HepG2 (cell line): ENCODE results near the gene RAET1E. TPM values are rescaled to one million over a fixed set of nuclear protein-coding genes. Genes with fewer than 3 reads are reported as not detected.

Source experiments
- ATAC-seq: fragments of 200-7000 bp; cut with Tn5 transposase; 3 replicates; pipeline ENCODE4 v1.9.1; 2020; ENCODE audit warnings: mild to moderate bottlenecking, moderate library complexity
- BruUV-seq: library from RNA; stranded (reverse); fragments of 400-500 nt; replicated peaks from 2 replicates; lab custom pipeline; 2021; lab: Mats Ljungman, UMichigan
- CTCF ChIA-PET: fragments of 300-600 bp; formaldehyde crosslinking; extraction: SDS; loops from one replicate; lab custom pipeline; 2021; ENCODE audit warnings: low total read pairs, inconsistent platforms, low intra/inter-chr PET ratio; lab: Yijun Ruan, JAX
- POLR2A ChIA-PET: fragments of 350-600 bp; sonication (Branson Sonifier 250); formaldehyde crosslinking; loops from one replicate; lab custom pipeline; 2020; ENCODE audit warnings: antibody characterized with exemption, inconsistent platforms; lab: Yijun Ruan, JAX
- DNase-seq: peaks from one replicate; pipeline ENCODE4 v3.0.0-alpha.2; 2015; ENCODE audit warnings: low spot score
- FAIRE-seq: peaks from 3 replicates; lab custom pipeline; 2011; peaks lifted over from hg19 to GRCh38; lab: Jason Lieb, UNC
- H2AFZ ChIP-seq: one replicate; pipeline ENCODE4 v1.6.1; 2011; ENCODE audit warnings: low read length, inconsistent platforms
- H3K27ac ChIP-seq: fragments of 300-600 bp; 3 replicates; pipeline ENCODE4 v1.8.0; 2011; ENCODE audit warnings: mixed run types, mild to moderate bottlenecking, mixed read lengths, low read length, inconsistent platforms; ENCODE audit not compliant: insufficient read depth; ENCODE audit errors: extremely low read length
- H3K27me3 ChIP-seq, 2 experiments: fragments of 200-600 bp in 1 of 2; 2 replicates in 1 of 2; 3 replicates in 1 of 2; pipeline versions ENCODE4 v1.6.0 to v1.8.0; 2011; ENCODE audit warnings: low read length in 2 of 2, mild to moderate bottlenecking in 2 of 2, moderate library complexity in 2 of 2, inconsistent platforms in 1 of 2; ENCODE audit not compliant: insufficient read depth in 2 of 2, control insufficient read depth in 1 of 2
- H3K36me3 ChIP-seq, 2 experiments: fragments of 200-600 bp in 1 of 2; replicated peaks in 1 of 2; 2 replicates in 1 of 2; 3 replicates in 1 of 2; pipeline versions ENCODE4 v1.5.1 to v1.8.0; 2011; ENCODE audit warnings: low read length in 2 of 2, inconsistent platforms in 1 of 2; ENCODE audit not compliant: insufficient read depth in 2 of 2, control insufficient read depth in 1 of 2
- H3K4me1 ChIP-seq: 2 replicates; pipeline ENCODE4 v1.5.1; 2012; ENCODE audit warnings: low read length, inconsistent platforms; ENCODE audit not compliant: insufficient read depth
- H3K4me2 ChIP-seq: 2 replicates; pipeline ENCODE4 v1.6.0; 2011; ENCODE audit warnings: low read depth, low read length, inconsistent platforms
- H3K4me3 ChIP-seq, 3 experiments: fragments of 200-600 bp in 1 of 3; sonication (generic), shearing (Covaris generic) in 1 of 3; replicated peaks in 1 of 3; 2 replicates each; pipeline ENCODE4 v1.5.1; 2011 to 2016; ENCODE audit warnings: low read length in 3 of 3, inconsistent platforms in 2 of 3, low read depth in 2 of 3, mild to moderate bottlenecking in 2 of 3, control low read depth in 1 of 3, mixed read lengths in 1 of 3; ENCODE audit not compliant: insufficient read depth in 1 of 3
- H3K79me2 ChIP-seq: one replicate; pipeline ENCODE4 v1.6.1; 2011; ENCODE audit warnings: low read length, inconsistent platforms; ENCODE audit not compliant: insufficient read depth
- H3K9ac ChIP-seq: 2 replicates; pipeline ENCODE4 v1.6.0; 2011; ENCODE audit warnings: mild to moderate bottlenecking, low read depth, low read length, inconsistent platforms; ENCODE audit not compliant: insufficient read depth
- H3K9me3 ChIP-seq: 2 replicates; pipeline ENCODE4 v1.5.1; 2012; ENCODE audit warnings: mild to moderate bottlenecking, low read length
- H4K20me1 ChIP-seq: 2 replicates; pipeline ENCODE4 v1.6.0; 2011; ENCODE audit warnings: inconsistent platforms, mild to moderate bottlenecking, low read length, moderate library complexity; ENCODE audit not compliant: insufficient read depth
- CHD2 ChIP-seq: IDR thresholded peaks from 2 replicates; pipeline ENCODE4 v1.6.1; 2011; ENCODE audit warnings: low read depth, low read length, improper control_type of control experiment
- KLF16 ChIP-seq, 2 experiments: sonication (generic) in 1 of 2; formaldehyde crosslinking in 1 of 2; IDR thresholded peaks; 2 replicates each; pipeline versions ENCODE4 v1.6.1 to v1.8.0; 2016 to 2023; ENCODE audit warnings: missing genetic modification reagents in 2 of 2, missing compliant biosample characterization in 1 of 2
- NCOR1 ChIP-seq: fragments of 200-600 bp; sonication (generic); IDR thresholded peaks from 2 replicates; pipeline ENCODE4 v1.7.0; 2017; ENCODE audit warnings: antibody characterized with exemption, low read length, borderline replicate concordance
- POLR2A ChIP-seq, 2 experiments: IDR thresholded peaks; 2 replicates each; pipeline ENCODE4 v1.6.1; 2011; ENCODE audit warnings: low read depth in 2 of 2, low read length in 2 of 2, mild to moderate bottlenecking in 1 of 2, moderate library complexity in 1 of 2; ENCODE audit not compliant: insufficient read depth in 1 of 2
- RFXANK ChIP-seq: IDR thresholded peaks from 2 replicates; pipeline ENCODE4 v1.6.1; 2016
- ZMYM4 ChIP-seq: sonication (generic); formaldehyde crosslinking; IDR thresholded peaks from 2 replicates; pipeline ENCODE4 v1.8.1; 2023; ENCODE audit warnings: mild to moderate bottlenecking, missing genetic modification reagents
- ZNF207 ChIP-seq: fragments of 450-650 bp; IDR thresholded peaks from 2 replicates; pipeline ENCODE4 v1.6.1; 2016; ENCODE audit warnings: antibody characterized with exemption, borderline replicate concordance
- ZNF253 ChIP-seq: sonication (generic); formaldehyde crosslinking; IDR thresholded peaks from 2 replicates; pipeline ENCODE4 v1.8.0; 2022; ENCODE audit warnings: mild to moderate bottlenecking, missing genetic modification reagents, borderline replicate concordance
- ZNF615 ChIP-seq: sonication (generic); formaldehyde crosslinking; IDR thresholded peaks from 2 replicates; pipeline ENCODE4 v1.5.0; 2020; ENCODE audit warnings: mild to moderate bottlenecking, missing genetic modification reagents, borderline replicate concordance
- ZNF7 ChIP-seq: IDR thresholded peaks from 2 replicates; pipeline ENCODE4 v1.6.1; 2016; ENCODE audit warnings: missing biosample characterization, missing genetic modification reagents
- ZNF790 ChIP-seq: sonication (generic); formaldehyde crosslinking; IDR thresholded peaks from 2 replicates; pipeline ENCODE4 v1.8.0; 2022; ENCODE audit warnings: missing genetic modification reagents, mild to moderate bottlenecking, borderline replicate concordance
- ZSCAN31 ChIP-seq: sonication (generic); formaldehyde crosslinking; IDR thresholded peaks from 2 replicates; pipeline ENCODE4 v1.5.0; 2020; ENCODE audit warnings: low read depth, mild to moderate bottlenecking, missing genetic modification reagents
- WGBS: methylation state at CpG from one replicate; pipeline ENCODE4 v1.1.6; 2017; ENCODE audit warnings: low lambda C conversion rate; 5-methylcytosine and 5-hydroxymethylcytosine counted together
- in situ Hi-C: cut with HindIII; loops from 2 replicates; pipeline ENCODE4 v1.10.0; 2017; ENCODE audit warnings: low pct_unique_long_range_greater_than_20kb; ENCODE audit not compliant: extremely low pct_ligation_motif_present
- intact Hi-C: fragments of 100-400 bp; cut with micrococcal nuclease; formaldehyde crosslinking; loops from one replicate; pipeline ENCODE4 v1.10.0; 2022; ENCODE audit not compliant: unreplicated experiment
- polyA plus RNA-seq, 8 experiments: library from polyadenylated mRNA; depleted of rRNA in 3 of 8; stranded (reverse) in 7 of 8; unstranded in 1 of 8; fragments of >200 nt; fragmentation: Illumina TruSeq in 4 of 8; extraction: Trizol in 4 of 8; gene quantifications; 2 replicates each; pipeline versions ENCODE4 v1.2.1 to v1.2.3, GENCODE V29; 2011 to 2016; ENCODE audit warnings: low read depth in 4 of 8, missing spikeins in 1 of 8, mixed read lengths in 1 of 8; ENCODE audit not compliant: insufficient read depth in 1 of 8
- total RNA-seq, 5 experiments: library from RNA; depleted of rRNA; stranded (reverse); fragments of >200 nt; fragmentation: Illumina TruSeq; extraction: Trizol; gene quantifications; 2 replicates each; pipeline ENCODE4 v1.2.3, GENCODE V29; 2016; ENCODE audit warnings: low read depth in 1 of 5
- TF ChIP-seq, protein P1 (sequence below): IDR thresholded peaks from 2 replicates; pipeline ENCODE4 v1.6.1; 2012; ENCODE audit warnings: low read depth, low read length, improper control_type of control experiment
- TF ChIP-seq, protein P2 (sequence below): sonication (generic); formaldehyde crosslinking; IDR thresholded peaks from 2 replicates; pipeline ENCODE4 v1.4.0; 2020; ENCODE audit warnings: mild to moderate bottlenecking, missing genetic modification reagents, borderline replicate concordance
- TF ChIP-seq, protein P3 (sequence below): IDR thresholded peaks from 2 replicates; pipeline ENCODE4 v1.6.1; 2012; ENCODE audit warnings: inconsistent platforms

The RAET1E gene
- total and polyA plus RNA-seq, 2 of the 13 experiments (the other 11 are each of a cell fraction or from before 2014, with no cell fraction given) = not detected

DNA sequence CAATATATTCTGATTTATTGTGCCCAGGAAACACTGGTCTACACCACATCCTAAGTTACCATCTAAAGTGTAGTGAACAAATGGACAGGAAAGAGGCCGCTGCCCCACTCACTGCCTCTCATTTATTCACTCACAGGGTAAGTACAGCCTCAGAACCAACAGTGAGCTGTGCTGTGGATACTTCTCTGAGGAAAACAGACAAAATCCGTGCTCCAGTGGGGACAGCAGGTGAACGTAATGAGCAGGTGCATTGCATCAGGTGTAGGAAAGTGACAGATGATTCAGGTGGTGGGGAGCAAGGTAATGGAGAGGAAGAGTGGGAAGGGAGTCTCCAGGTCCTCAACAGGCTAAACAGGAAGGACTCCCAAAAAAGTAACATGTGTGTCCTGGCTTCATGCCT is 35.5 kb upstream of the RAET1E start:
- H3K79me2 ChIP-seq = no peaks in the 10 kb centered on the region
- H3K27ac ChIP-seq = no peak overlapping the region
- WGBS = 2% methylated on average over 3 of the region's 3 CpGs
- BruUV-seq = no TSS peak
- no peaks in the 10 kb centered on the region for H3K9me3 ChIP-seq
- no peak overlapping the region for H3K9ac ChIP-seq
- in situ Hi-C loops (loop anchor here (5.0 to 10.0 kb wide), 2 partner anchors 94 to 881 kb away; partner anchors contain the start of gene RAET1L), intact Hi-C loops (loop anchor here (10.0 kb wide), 1 partner anchor 881 kb away; no protein-coding TSS in a partner anchor)
- H2AFZ ChIP-seq = no peak overlapping the region
- FAIRE-seq (no peak), DNase-seq (no peak)
- POLR2A ChIA-PET = no interaction called here
- H3K36me3 ChIP-seq = no peaks in the 10 kb centered on the region
- no peaks in the 10 kb centered on the region for H4K20me1 ChIP-seq
- H3K4me3 ChIP-seq = no peak overlapping the region
- no peak for TF ChIP-seq ZNF207
- TF ChIP-seq ZMYM4 (CRISPR knock-in tag) = no peak
- no peak for TF ChIP-seq KLF16 (CRISPR knock-in tag; IDR thresholded peaks at IDR 0.05)
- TF ChIP-seq ZNF7 (CRISPR knock-in tag) = no peak
- no peak for TF ChIP-seq ZNF615 (CRISPR knock-in tag)
- TF ChIP-seq CHD2 = no peak
- TF ChIP-seq, protein P1, sequence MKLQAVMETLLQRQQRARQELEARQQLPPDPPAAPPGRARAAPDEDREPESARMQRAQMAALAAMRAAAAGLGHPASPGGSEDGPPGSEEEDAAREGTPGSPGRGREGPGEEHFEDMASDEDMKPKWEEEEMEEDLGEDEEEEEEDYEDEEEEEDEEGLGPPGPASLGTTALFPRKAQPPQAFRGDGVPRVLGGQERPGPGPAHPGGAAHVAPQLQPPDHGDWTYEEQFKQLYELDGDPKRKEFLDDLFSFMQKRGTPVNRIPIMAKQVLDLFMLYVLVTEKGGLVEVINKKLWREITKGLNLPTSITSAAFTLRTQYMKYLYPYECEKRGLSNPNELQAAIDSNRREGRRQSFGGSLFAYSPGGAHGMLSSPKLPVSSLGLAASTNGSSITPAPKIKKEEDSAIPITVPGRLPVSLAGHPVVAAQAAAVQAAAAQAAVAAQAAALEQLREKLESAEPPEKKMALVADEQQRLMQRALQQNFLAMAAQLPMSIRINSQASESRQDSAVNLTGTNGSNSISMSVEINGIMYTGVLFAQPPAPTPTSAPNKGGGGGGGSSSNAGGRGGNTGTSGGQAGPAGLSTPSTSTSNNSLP = no peak
- TF ChIP-seq, protein P2, sequence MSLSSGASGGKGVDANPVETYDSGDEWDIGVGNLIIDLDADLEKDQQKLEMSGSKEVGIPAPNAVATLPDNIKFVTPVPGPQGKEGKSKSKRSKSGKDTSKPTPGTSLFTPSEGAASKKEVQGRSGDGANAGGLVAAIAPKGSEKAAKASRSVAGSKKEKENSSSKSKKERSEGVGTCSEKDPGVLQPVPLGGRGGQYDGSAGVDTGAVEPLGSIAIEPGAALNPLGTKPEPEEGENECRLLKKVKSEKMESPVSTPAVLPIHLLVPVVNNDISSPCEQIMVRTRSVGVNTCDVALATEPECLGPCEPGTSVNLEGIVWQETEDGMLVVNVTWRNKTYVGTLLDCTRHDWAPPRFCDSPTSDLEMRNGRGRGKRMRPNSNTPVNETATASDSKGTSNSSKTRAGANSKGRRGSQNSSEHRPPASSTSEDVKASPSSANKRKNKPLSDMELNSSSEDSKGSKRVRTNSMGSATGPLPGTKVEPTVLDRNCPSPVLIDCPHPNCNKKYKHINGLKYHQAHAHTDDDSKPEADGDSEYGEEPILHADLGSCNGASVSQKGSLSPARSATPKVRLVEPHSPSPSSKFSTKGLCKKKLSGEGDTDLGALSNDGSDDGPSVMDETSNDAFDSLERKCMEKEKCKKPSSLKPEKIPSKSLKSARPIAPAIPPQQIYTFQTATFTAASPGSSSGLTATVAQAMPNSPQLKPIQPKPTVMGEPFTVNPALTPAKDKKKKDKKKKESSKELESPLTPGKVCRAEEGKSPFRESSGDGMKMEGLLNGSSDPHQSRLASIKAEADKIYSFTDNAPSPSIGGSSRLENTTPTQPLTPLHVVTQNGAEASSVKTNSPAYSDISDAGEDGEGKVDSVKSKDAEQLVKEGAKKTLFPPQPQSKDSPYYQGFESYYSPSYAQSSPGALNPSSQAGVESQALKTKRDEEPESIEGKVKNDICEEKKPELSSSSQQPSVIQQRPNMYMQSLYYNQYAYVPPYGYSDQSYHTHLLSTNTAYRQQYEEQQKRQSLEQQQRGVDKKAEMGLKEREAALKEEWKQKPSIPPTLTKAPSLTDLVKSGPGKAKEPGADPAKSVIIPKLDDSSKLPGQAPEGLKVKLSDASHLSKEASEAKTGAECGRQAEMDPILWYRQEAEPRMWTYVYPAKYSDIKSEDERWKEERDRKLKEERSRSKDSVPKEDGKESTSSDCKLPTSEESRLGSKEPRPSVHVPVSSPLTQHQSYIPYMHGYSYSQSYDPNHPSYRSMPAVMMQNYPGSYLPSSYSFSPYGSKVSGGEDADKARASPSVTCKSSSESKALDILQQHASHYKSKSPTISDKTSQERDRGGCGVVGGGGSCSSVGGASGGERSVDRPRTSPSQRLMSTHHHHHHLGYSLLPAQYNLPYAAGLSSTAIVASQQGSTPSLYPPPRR (CRISPR knock-in tag) = no peak
- TF ChIP-seq ZNF790 (CRISPR knock-in tag) = no peak
- no peak for TF ChIP-seq POLR2A (IDR thresholded peaks at IDR 0.05; ENCODE audit: insufficient read depth in 1 of 2, low read depth in 2 of 2, low read length in 2 of 2)
- no peak for TF ChIP-seq ZNF253 (CRISPR knock-in tag)
- no peak for TF ChIP-seq NCOR1
- TF ChIP-seq ZSCAN31 = no peak
- TF ChIP-seq RFXANK (CRISPR knock-in tag) = no peak
- TF ChIP-seq, protein P3, sequence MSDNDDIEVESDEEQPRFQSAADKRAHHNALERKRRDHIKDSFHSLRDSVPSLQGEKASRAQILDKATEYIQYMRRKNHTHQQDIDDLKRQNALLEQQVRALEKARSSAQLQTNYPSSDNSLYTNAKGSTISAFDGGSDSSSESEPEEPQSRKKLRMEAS = no peak
- TF ChIP-seq, all 625 proteins: peak for 0
- ATAC-seq = no peak
- H3K4me2 ChIP-seq = no peak overlapping the region
- H3K4me1 ChIP-seq = peaks cover 4% of the 10 kb centered on the region
- CTCF ChIA-PET = interaction anchor here (0.7 to 4.1 kb wide), 3 partner anchors 73 to 882 kb away, joined by 3 to 64 read pairs (median 4); no protein-coding TSS in a partner anchor
- H3K27me3 ChIP-seq = peaks cover 7 to 57% of the 10 kb centered on the region in 2 experiments
